Central memory CD8-positive, alpha-beta T cell (primary cell): ENCODE results near the gene PPP1R27.

Source experiments
- ATAC-seq: fragments of 150-1000 bp; cut with Tn5 transposase; replicated peaks from 2 replicates; pipeline ENCODE4 v1.10.0; 2022; ENCODE audit warnings: mild to moderate bottlenecking, moderate FRiP score, moderate number of reproducible peaks; ENCODE audit not compliant: poor library complexity, severe bottlenecking; ENCODE audit errors: extremely low read depth
- DNase-seq, 2 donors: peaks; one replicate each; pipeline ENCODE4 v3.0.0; 2021; ENCODE audit warnings: low spot score in 2 of 2
- H3K27ac Mint-ChIP-seq: one replicate; pipeline ENCODE4 v1.8.0; 2022; ENCODE audit warnings: low read depth, mild to moderate bottlenecking, moderate library complexity, mixed read lengths
- H3K27me3 Mint-ChIP-seq: one replicate; pipeline ENCODE4 v1.8.0; 2022; ENCODE audit warnings: mixed read lengths
- H3K36me3 Mint-ChIP-seq: one replicate; pipeline ENCODE4 v1.8.0; 2022; ENCODE audit warnings: mild to moderate bottlenecking, moderate library complexity, mixed read lengths; ENCODE audit not compliant: insufficient read depth
- H3K4me1 Mint-ChIP-seq: one replicate; pipeline ENCODE4 v1.8.0; 2022; ENCODE audit warnings: mixed read lengths
- H3K4me3 Mint-ChIP-seq: one replicate; pipeline ENCODE4 v1.8.0; 2022; ENCODE audit warnings: mild to moderate bottlenecking, moderate library complexity, mixed read lengths
- H3K9me3 Mint-ChIP-seq: one replicate; pipeline ENCODE4 v1.8.0; 2022; ENCODE audit warnings: mixed read lengths

PPP1R27 gene

DNA sequence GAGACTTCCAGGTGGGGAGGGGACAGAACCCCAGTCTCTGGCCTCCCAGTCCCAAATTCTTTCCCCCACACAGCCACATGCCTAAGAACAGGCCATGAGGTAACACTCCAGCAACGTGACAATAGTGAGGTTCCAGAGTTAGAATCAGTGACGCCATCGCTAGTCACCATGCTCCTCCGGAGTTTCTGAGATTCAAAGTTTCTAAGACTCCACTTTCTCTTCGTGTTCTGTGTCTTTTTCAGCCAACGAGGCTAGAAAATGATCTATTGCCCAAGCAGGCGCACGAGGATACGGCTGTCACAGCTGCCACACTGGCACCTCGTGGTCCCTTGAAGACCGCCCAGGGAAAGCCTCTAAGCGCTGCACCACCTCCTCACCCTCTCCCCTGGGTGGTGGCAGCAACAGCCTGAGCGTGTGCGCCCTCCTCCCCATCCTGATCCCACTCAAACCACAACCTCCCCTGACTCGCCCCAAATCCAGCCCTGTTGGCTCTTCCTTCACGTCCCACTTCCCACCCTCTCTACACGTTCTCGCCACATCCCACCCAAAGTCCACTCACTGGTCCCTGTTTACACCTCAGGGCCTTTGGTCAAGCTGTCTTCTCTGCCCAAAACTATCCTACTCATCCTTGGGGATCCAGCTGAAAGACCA is 2.8 kb downstream of the PPP1R27 start:
- Mint-ChIP-seq H3K36me3 (peaks cover 6% of the 10 kb centered on the region), H3K27ac (peak overlapping the region; percentile 85), H3K4me3 (peak overlapping the region; percentile 85), H3K27me3 (no peaks in the 10 kb centered on the region), H3K9me3 (no peaks in the 10 kb centered on the region), H3K4me1 (peaks cover 29% of the 10 kb centered on the region)
- DNase-seq = peak; percentile 24 to 48
- peak; percentile 84 for ATAC-seq

DNA sequence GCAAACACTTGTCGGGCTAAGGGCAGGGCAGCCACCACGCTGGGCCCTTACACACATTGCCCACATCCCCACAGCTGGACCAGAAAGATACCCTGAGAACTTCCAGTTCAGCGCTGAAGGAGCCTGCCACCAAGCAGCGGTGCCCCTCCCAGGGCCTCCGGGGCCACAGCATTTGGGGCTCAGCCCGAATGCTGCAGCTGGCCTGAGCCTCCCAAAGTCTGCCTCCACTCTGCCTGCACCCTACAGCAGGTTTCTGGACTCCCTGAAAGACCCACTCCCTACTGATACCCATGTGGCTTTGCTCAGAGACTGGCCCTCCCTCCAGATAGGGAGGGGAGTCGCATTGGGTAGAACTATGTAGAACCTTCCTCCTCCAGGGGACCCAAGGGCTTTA is 3.3 kb downstream of the PPP1R27 start:
- Mint-ChIP-seq H3K27ac (peak overlapping the region; percentile 85), H3K4me1 (peaks cover 29% of the 10 kb centered on the region), H3K4me3 (peak overlapping the region; percentile 85), H3K27me3 (no peaks in the 10 kb centered on the region), H3K36me3 (peaks cover 6% of the 10 kb centered on the region), H3K9me3 (no peaks in the 10 kb centered on the region)
- ATAC-seq = no peak
- DNase-seq = no peak

DNA sequence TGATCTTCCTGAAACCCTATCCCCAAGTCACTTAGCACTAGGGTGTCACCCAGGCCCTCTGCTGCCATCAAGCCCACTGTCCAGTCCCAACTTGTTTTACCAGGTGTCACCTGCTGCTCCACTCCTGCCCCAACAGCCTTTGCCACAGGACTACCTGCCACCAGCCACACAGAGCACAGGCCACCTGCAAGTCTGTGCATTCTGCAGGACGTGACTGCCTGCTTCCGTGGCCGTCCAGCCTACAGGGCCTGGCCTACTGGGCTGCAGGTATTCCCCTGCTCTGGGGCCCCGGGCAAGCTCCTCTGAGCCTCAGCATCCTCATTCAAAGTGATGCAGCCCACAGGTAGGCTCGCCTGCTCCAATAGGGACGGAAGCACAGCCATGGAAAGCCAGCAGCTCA is 5.0 kb downstream of the PPP1R27 start:
- ATAC-seq (no peak), DNase-seq (no peak)
- Mint-ChIP-seq H3K9me3 (no peaks in the 10 kb centered on the region), H3K27ac (no peak overlapping the region), H3K27me3 (no peaks in the 10 kb centered on the region), H3K4me1 (peaks cover 35% of the 10 kb centered on the region), H3K36me3 (peaks cover 6% of the 10 kb centered on the region), H3K4me3 (no peak overlapping the region)

DNA sequence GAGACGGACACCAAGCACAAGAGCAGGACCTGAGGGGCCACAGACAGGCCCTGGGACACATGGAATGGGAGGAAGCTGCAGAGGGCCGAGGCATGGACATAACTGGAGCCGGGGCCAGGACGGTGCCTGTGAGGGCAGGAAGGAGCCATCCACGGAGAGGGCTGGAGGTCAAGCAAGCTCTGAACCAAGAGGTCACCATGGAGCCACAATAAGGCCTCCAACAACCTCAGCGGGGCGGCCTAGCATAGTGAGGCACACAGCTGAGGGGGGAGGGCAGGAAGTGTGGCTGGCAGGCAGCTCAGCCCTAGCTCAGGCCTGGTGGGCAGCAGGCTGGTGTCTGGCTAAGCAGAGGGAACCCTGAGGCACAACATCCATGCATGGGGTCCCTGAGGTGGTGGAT is 6.2 kb downstream of the PPP1R27 start:
- Mint-ChIP-seq H3K36me3 (peaks cover 7% of the 10 kb centered on the region), H3K4me3 (no peak overlapping the region), H3K27ac (no peak overlapping the region), H3K9me3 (no peaks in the 10 kb centered on the region), H3K27me3 (no peaks in the 10 kb centered on the region), H3K4me1 (peaks cover 35% of the 10 kb centered on the region)
- DNase-seq (no peak), ATAC-seq (no peak)

DNA sequence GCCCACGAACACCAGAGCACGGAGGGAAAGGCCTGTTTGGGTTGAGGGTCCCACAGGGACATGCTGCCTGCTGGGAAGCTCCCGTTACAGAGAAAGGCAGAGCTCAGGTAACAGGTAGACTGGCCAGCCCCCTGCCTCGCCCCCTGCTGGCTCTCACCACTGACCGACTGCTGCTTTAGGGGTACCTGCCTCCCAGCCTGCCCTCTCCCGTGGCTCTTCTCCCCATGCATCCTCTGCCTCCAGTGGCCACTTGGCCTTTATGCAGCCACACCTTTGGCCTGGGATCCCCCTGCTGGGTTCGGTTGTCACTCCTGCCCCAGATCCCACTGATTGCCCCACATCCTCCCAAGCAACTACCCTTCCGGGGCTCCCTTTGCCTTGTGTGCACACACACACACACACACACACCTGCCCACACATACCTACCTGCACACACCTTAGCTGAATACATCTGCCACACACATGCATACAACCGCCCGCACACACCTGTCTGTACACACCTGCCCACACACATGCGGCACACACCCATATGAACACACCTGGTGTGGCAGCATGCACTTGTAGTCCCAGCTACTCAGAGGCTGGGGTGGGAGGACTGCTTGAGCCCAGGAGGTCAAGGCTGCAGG is 8.9 kb downstream of the PPP1R27 start:
- H3K4me1 Mint-ChIP-seq = peaks cover 22% of the 10 kb centered on the region
- no peaks in the 10 kb centered on the region for H3K9me3 Mint-ChIP-seq
- DNase-seq = no peak
- no peaks in the 10 kb centered on the region for H3K27me3 Mint-ChIP-seq
- H3K4me3 Mint-ChIP-seq = no peak overlapping the region
- peak overlapping the region; percentile 56 for H3K27ac Mint-ChIP-seq
- ATAC-seq = no peak
- H3K36me3 Mint-ChIP-seq = peaks cover 2% of the 10 kb centered on the region

DNA sequence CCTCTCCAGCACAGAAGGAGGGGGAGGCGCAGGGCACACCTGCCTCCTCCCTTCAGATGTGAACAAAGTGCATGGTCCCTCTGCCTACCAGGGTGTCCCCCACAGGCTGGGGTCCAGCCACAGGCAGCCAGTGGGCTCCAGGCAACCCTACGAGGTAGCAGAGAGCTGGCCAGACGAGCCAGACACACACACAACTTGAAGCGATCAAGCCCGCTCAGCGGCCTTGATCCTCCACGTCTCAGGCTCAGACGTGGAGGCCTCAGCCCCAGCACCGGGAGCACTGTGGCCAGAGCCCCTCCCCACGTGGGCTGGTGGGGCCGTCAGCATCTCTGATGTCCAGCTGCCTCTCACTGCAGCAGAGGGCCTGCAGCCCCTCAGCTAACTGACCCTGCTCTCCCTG is 10.3 kb downstream of the PPP1R27 start:
- Mint-ChIP-seq H3K4me1 (peaks cover 15% of the 10 kb centered on the region), H3K36me3 (peaks cover 2% of the 10 kb centered on the region), H3K27ac (no peak overlapping the region), H3K4me3 (no peak overlapping the region), H3K9me3 (no peaks in the 10 kb centered on the region), H3K27me3 (no peaks in the 10 kb centered on the region)
- no peak for ATAC-seq
- no peak for DNase-seq

DNA sequence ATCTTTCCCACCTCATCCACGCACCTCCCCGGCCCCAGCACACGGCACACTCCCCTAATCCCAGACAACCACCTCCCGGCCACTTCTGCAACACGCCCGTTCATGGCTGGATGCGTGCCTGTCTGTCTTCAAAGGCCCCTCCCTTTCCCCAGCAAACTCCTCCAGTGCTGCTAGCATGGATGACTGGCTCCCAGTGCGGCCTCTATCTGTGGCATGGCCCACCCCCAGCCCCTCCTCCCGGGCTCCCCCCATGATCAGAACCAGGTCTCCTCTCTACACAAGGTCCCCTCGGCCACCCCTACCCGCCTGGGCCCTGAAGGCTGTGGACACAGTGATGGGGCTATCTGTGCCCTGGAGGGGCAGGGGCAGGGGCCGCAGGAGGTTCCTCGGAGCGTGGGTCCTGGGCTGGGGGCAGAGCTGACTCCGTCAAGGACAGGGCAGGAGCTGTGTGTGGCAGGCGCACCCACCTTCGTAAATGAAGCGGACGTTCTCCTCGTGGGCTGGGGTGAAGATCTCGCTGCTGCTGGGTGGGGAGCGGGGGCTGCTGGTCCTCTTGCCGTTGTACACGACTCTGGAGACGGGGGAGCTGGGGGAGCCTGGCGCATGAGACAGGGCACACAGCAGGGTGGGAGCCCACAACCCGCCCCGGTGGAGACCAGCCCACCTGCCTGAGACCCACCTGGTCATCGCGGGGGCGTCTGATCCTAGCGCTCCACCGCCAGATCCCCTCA is 10.9 kb downstream of the PPP1R27 start:
- H3K36me3 Mint-ChIP-seq = peaks cover 2% of the 10 kb centered on the region
- no peaks in the 10 kb centered on the region for H3K27me3 Mint-ChIP-seq
- H3K9me3 Mint-ChIP-seq = no peaks in the 10 kb centered on the region
- H3K4me3 Mint-ChIP-seq = no peak overlapping the region
- no peak for DNase-seq
- H3K27ac Mint-ChIP-seq = no peak overlapping the region
- H3K4me1 Mint-ChIP-seq = peaks cover 12% of the 10 kb centered on the region
- ATAC-seq = no peak

DNA sequence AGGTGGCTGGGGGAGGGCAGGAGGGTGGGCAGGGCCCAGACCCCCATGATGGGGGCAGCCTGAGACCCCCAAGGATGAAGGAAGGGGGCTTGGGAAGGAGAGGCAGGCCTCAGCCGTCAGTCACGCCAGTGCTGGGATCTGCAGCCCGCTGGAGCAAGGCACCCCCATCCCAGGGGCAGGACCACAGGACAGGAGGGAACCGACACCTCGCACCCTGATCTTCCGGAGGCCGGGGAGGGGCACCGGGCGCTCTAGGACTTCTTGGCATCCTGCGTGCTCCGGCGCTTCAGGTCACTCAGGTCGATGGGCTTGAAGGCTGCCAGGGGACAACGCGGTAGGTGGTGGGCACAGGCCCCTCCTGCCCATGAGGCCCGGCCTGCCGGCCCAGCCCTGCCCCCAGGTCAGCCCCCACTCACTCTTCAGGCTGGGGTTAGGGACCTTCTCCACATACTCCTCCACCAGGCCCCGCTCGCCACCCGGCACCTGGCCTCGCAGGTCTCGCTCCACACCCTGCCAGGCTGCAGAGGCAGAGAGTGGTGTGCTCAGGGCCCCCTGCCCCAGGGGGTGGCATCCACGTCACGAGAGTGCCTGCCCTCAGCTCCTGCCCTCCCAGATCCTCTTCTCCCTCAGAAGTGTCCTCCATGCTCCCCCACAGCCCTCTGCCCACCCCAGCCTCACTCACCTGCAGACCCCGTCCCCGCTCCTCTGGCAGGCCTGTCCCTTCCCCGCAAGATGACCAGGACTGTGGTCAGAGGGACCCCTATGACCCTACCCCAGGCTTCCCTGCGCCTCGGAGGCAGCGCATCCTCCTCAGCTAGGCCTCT is 11.6 kb downstream of the PPP1R27 start:
- Mint-ChIP-seq H3K4me1 (peaks cover 7% of the 10 kb centered on the region), H3K27me3 (no peaks in the 10 kb centered on the region), H3K27ac (no peak overlapping the region), H3K9me3 (no peaks in the 10 kb centered on the region), H3K36me3 (peaks cover 2% of the 10 kb centered on the region), H3K4me3 (no peak overlapping the region)
- ATAC-seq (no peak), DNase-seq (no peak)

DNA sequence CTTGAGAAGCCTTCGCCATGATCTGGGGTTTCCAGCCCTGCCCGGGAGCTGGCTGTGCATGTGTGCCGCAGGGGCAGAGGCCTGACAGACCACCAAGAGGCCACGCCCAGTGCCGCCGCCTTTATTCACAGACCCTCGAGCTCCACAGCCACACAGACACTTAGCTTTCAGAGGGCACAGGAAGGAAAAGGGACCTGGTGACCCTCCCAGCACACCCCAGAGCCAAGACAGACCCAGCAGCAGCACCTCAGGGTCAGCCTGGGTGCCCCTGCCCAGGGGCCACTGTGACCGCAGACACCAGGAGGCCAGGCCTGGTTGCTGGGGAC is 12.6 kb downstream of the PPP1R27 start:
- DNase-seq (no peak), ATAC-seq (no peak)
- no peak overlapping the region for H3K4me3 Mint-ChIP-seq
- H3K36me3 Mint-ChIP-seq = peaks cover 3% of the 10 kb centered on the region
- H3K27ac Mint-ChIP-seq = no peak overlapping the region
- H3K27me3 Mint-ChIP-seq = no peaks in the 10 kb centered on the region
- peaks cover 6% of the 10 kb centered on the region for H3K4me1 Mint-ChIP-seq
- no peaks in the 10 kb centered on the region for H3K9me3 Mint-ChIP-seq

DNA sequence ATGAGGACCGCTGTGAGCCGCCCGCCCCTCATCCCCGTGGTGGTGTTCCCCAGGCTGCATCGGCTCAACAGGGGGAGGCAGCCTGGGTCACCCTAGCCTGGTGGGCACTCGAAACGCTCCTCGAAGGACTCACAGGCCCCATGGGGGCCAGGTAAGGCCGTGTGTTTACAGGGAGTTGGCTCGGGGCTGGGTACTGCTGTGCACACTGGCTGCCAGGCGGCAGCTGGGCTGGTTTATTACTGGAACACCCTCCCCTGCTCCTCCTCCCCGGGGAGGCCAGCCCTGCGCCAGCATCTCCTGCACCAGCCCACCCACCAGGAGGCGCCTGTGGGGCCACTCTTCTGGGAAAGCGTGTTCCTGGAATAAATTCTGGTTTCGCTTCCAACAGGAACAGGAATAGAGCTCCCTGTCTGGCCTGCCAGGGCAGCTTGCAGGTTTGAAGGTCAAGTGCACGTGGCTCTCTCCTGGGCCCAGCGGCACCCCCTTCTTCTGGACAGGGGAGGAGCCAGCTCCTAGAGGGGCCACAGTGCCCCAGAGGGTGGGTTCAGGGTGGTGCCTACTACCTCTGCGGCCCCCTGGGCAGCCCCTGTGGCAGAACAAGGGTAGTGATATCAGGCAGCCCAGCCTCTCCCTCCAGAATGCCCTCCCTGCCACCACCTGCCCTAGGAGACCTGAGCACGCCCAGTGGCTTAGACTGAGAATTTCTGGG is 13.1 kb downstream of the PPP1R27 start:
- H3K4me3 Mint-ChIP-seq = no peak overlapping the region

DNA sequence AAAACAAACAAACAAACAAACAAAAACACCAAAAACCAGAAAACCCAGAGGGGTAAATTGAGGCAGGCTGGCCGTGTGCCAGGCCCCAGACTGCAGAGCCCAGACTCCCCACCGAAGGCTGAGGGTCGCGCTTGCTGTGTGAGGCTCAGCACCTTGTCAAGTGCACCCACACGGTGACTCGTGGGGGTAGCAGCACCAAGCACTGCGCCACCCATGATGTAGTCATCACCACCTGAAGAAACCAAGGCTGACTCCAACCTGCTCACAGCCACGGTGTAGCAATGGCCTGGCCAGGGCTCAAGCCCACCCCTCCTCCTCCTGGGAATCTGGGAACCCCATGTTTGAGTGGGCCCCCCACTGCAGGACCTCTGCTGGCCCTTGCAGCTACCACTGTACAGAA is 13.7 kb downstream of the PPP1R27 start:
- Mint-ChIP-seq H3K27me3 (no peaks in the 10 kb centered on the region), H3K4me1 (peaks cover 4% of the 10 kb centered on the region), H3K9me3 (no peaks in the 10 kb centered on the region), H3K4me3 (no peak overlapping the region), H3K36me3 (peaks cover 3% of the 10 kb centered on the region), H3K27ac (no peak overlapping the region)
- ATAC-seq (no peak), DNase-seq (no peak)

More for the DNA sequence above, 13.1 kb downstream of the PPP1R27 start:
- ATAC-seq = no peak
- no peak overlapping the region for H3K27ac Mint-ChIP-seq
- DNase-seq = no peak
- H3K9me3 Mint-ChIP-seq = no peaks in the 10 kb centered on the region
- no peaks in the 10 kb centered on the region for H3K27me3 Mint-ChIP-seq
- peaks cover 6% of the 10 kb centered on the region for H3K4me1 Mint-ChIP-seq
- peaks cover 3% of the 10 kb centered on the region for H3K36me3 Mint-ChIP-seq

DNA sequence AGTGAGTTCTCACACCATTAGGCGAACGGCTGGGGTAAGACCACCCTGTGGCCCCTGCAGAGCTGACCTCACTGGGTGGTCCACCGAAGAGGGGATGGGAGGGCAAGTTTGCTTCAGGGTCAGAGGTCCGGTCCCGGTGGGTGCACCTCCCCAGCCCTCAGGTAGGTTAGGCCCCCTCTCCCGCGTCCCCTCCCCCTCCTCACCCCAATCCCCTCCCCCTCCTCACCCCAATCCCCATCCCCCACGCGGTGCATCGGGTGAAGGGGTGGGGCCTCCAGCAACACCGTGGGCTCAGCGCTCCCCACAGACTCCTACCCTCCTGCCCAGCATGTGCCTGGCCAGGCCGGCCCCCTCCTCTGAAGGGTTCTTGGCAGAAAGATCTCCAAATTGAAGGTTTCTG is 15.1 kb downstream of the PPP1R27 start:
- Mint-ChIP-seq H3K27me3 (no peaks in the 10 kb centered on the region), H3K9me3 (no peaks in the 10 kb centered on the region), H3K27ac (no peak overlapping the region), H3K4me1 (no peaks in the 10 kb centered on the region), H3K4me3 (no peak overlapping the region), H3K36me3 (peaks cover 3% of the 10 kb centered on the region)
- DNase-seq = no peak
- ATAC-seq = no peak
